ENCODE results near the gene TOR1A. TPM values are rescaled to one million over a fixed set of nuclear protein-coding genes. Genes with fewer than 3 reads are reported as not detected.

TOR1A gene
- total RNA-seq, 1 experiment from 2014 or later = 24.4 TPM

GRCh38 chr9:129812385-129812784 lies 11.6 kb downstream of the TOR1A start:
- RAD21 ChIA-PET (ENCODE audit: low non-redundant PET in 1 of 2, low total read pairs in 2 of 2, uncharacterized antibody in 2 of 2, unreplicated experiment in 2 of 2) = no interaction called here
- Histone ChIP-seq H3K4me1 (ENCODE audit: control insufficient read depth in 1 of 2, insufficient read depth in 2 of 2, low read length in 2 of 2) (no peaks in the 10 kb centered on the region), H3K27ac (ENCODE audit: low read depth, low read length) (no peak overlapping the region), H3K4me2 (ENCODE audit: low read length) (no peak overlapping the region), H3K36me3 (ENCODE audit: control insufficient read depth in 1 of 2, insufficient read depth in 2 of 2, low read length in 2 of 2) (peaks cover 12 to 13% of the 10 kb centered on the region in 2 experiments; a peak in 3 of 4 replicates), H2AFZ (ENCODE audit: low read depth, low read length, poor library complexity, severe bottlenecking) (no peak overlapping the region), H4K20me1 (ENCODE audit: insufficient read depth) (0 out of 2 replicates have a peak, but pooled peaks cover 3% of the 10 kb centered on the region), H3K27me3 (ENCODE audit: insufficient read depth, low read length) (no peaks in the 10 kb centered on the region), H3K4me3 (replicated peaks in 1 of 2; ENCODE audit: low read depth in 1 of 2, low read length in 2 of 2) (no peak overlapping the region), H3K79me2 (ENCODE audit: insufficient read depth, low read length) (no peaks in the 10 kb centered on the region), H3K9ac (ENCODE audit: low read length) (no peak overlapping the region), H3K9me2 (ENCODE audit: insufficient read depth) (no peaks in the 10 kb centered on the region), H3K9me3 (ENCODE audit: control insufficient read depth in 1 of 2, insufficient read depth in 1 of 2, low read depth in 1 of 2, low read length in 2 of 2) (no peaks in the 10 kb centered on the region)
- POLR2A ChIA-PET = no interaction called here
- ATAC-seq (peak; percentile 23; the same call in 1 of the 2 replicates), DNase-seq (ENCODE audit: low read depth, low spot score) (no peak)
- CTCF ChIA-PET = no interaction called here
- no peak for TF ChIP-seq ZBTB33 (IDR thresholded peaks at IDR 0.05; ENCODE audit: extremely low read depth, insufficient replicate concordance, low read length)
- TF ChIP-seq POLR2A (IDR thresholded peaks at IDR 0.05; ENCODE audit: borderline replicate concordance, extremely low read depth, insufficient read depth, insufficient read length) = no peak
- TF ChIP-seq FOSL1 (IDR thresholded peaks at IDR 0.05; ENCODE audit: low read depth) = no peak
- no peak for TF ChIP-seq RAD21 (IDR thresholded peaks at IDR 0.05; ENCODE audit: low read depth)
- no peak for TF ChIP-seq EZH2phosphoT487 (IDR thresholded peaks at IDR 0.05; ENCODE audit: borderline replicate concordance)
- no peak for TF ChIP-seq CEBPB (IDR thresholded peaks at IDR 0.05; ENCODE audit: low read depth)
- no peak for TF ChIP-seq CBX3 (IDR thresholded peaks at IDR 0.05; ENCODE audit: low read depth)
- no peak for TF ChIP-seq SP1 (IDR thresholded peaks at IDR 0.05; ENCODE audit: low read depth)
- no peak for TF ChIP-seq YY1 (IDR thresholded peaks at IDR 0.05; ENCODE audit: extremely low read depth, insufficient replicate concordance, low read depth, low read length)
- TF ChIP-seq, protein P1, sequence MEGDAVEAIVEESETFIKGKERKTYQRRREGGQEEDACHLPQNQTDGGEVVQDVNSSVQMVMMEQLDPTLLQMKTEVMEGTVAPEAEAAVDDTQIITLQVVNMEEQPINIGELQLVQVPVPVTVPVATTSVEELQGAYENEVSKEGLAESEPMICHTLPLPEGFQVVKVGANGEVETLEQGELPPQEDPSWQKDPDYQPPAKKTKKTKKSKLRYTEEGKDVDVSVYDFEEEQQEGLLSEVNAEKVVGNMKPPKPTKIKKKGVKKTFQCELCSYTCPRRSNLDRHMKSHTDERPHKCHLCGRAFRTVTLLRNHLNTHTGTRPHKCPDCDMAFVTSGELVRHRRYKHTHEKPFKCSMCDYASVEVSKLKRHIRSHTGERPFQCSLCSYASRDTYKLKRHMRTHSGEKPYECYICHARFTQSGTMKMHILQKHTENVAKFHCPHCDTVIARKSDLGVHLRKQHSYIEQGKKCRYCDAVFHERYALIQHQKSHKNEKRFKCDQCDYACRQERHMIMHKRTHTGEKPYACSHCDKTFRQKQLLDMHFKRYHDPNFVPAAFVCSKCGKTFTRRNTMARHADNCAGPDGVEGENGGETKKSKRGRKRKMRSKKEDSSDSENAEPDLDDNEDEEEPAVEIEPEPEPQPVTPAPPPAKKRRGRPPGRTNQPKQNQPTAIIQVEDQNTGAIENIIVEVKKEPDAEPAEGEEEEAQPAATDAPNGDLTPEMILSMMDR (IDR thresholded peaks at IDR 0.05 in 2 of 3, conservative IDR thresholded peaks at IDR 0.05 in 1 of 3; ENCODE audit: borderline replicate concordance in 1 of 3, insufficient read depth in 1 of 3, low read depth in 2 of 3, low read length in 2 of 3) = no peak
- TF ChIP-seq MAX (IDR thresholded peaks at IDR 0.05) = no peak
- no peak for TF ChIP-seq EZH2 (IDR thresholded peaks at IDR 0.05)
- no peak for TF ChIP-seq EGR1 (IDR thresholded peaks at IDR 0.05; ENCODE audit: low read depth)
- TF ChIP-seq, protein P2, sequence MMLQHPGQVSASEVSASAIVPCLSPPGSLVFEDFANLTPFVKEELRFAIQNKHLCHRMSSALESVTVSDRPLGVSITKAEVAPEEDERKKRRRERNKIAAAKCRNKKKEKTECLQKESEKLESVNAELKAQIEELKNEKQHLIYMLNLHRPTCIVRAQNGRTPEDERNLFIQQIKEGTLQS (IDR thresholded peaks at IDR 0.05) = no peak
- TF ChIP-seq ZNF274 (IDR thresholded peaks at IDR 0.05; ENCODE audit: low read depth, low read length) = no peak
- no peak for TF ChIP-seq ELF1 (IDR thresholded peaks at IDR 0.05; ENCODE audit: borderline replicate concordance, low read depth)
- no TSS peak for BruUV-seq (replicated peaks)
- intact Hi-C loops (cut with micrococcal nuclease) = no loop called here
